Loucy (cell line): ENCODE results near the gene BMERB1.

Source experiments
- CTCF ChIP-seq: fragments of 200-600 bp; sonication (generic); conservative IDR thresholded peaks from 2 replicates; pipeline ENCODE4 v1.5.1; 2014; ENCODE audit warnings: mild to moderate bottlenecking, antibody characterized with exemption, low read length
- EZH2phosphoT487 ChIP-seq: fragments of 200-600 bp; IDR thresholded peaks from 2 replicates; pipeline ENCODE4 v1.6.1; 2018; ENCODE audit warnings: antibody characterized with exemption, mild to moderate bottlenecking, moderate library complexity, borderline replicate concordance

- TF ChIP-seq CTCF, result no peak
- TF ChIP-seq EZH2phosphoT487, result no peak
Measured at GRCh38 chr16:15482748-15483298, 48.4 kb downstream of the BMERB1 start.
